NCI-H82 (cell line): ENCODE measurements around the gene IRF5.
"Not testable (repeated sequence)": the region's sequence is repeated elsewhere in the genome, so short reads cannot be mapped to it uniquely, and the experiment has no call there.

Experiments used
- DNase-seq: peaks from one replicate; lab custom pipeline; 2025; lab: John Stamatoyannopoulos, UW

The IRF5 gene

GRCh38 chr7:128959296-128959695, 21.6 kb downstream of the IRF5 start:
- no peak for DNase-seq

- no peak for DNase-seq
Observed at GRCh38 chr7:128961030-128961659, 23.4 kb downstream of the IRF5 start.

GRCh38 chr7:128962899-128963298, 25.2 kb downstream of the IRF5 start:
- DNase-seq, result no peak

GRCh38 chr7:128963327-128963757, 25.6 kb downstream of the IRF5 start:
- no peak for DNase-seq

GRCh38 chr7:128968624-128969023, 30.9 kb downstream of the IRF5 start:
- no peak for DNase-seq

- no peak for DNase-seq
Observed at GRCh38 chr7:128974241-128974934, 36.7 kb downstream of the IRF5 start.

- no peak for DNase-seq
Observed at GRCh38 chr7:128982105-128982504, 44.4 kb downstream of the IRF5 start.

GRCh38 chr7:128985660-128986059, 47.9 kb downstream of the IRF5 start:
- no peak for DNase-seq

- DNase-seq, result peak; percentile 7
Observed at GRCh38 chr7:128986609-128987008, 48.9 kb downstream of the IRF5 start.

GRCh38 chr7:128988372-128988771, 50.6 kb downstream of the IRF5 start:
- no peak for DNase-seq

GRCh38 chr7:128989961-128990360, 52.2 kb downstream of the IRF5 start:
- no peak for DNase-seq

GRCh38 chr7:128993419-128993818, 55.7 kb downstream of the IRF5 start:
- peak; percentile 27 for DNase-seq

- not testable (repeated sequence) for DNase-seq
Observed at GRCh38 chr7:128994560-128994959, 56.8 kb downstream of the IRF5 start.

- no peak for DNase-seq
Observed at GRCh38 chr7:128997181-128997580, 59.5 kb downstream of the IRF5 start.
